ENCODE results near the gene USP30. TPM values are rescaled to one million over a fixed set of nuclear protein-coding genes. Genes with fewer than 3 reads are reported as not detected.

USP30 gene
- total and polyA plus RNA-seq, 9 of the 15 experiments (the other 6 are each of a cell fraction or from before 2014, with no cell fraction given) = 1.4 to 15.2 (median 7.0) TPM

DNA sequence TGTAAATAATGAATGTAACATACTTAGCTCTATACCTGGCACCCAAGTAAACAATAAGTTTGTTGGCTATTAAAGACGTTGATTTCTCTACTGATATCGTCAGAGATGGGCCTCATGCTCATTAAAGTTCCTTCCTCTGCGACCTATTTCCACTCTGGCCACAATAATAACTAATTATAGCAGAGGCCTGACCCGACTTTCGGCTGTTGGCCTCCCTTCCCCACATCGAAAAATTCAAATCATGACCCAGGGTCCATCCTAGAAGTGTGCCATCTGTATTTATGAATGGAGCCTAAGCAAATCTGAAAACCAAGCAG is 321 bp upstream of the USP30 start:
- FAIRE-seq = no peak
- POLR2A ChIA-PET = interaction anchor here (0.7 to 1.0 kb wide), 4 partner anchors 17 to 1042 kb away, joined by 3 to 4 read pairs (median 3); no protein-coding TSS in a partner anchor
- Histone ChIP-seq H3K27ac (ENCODE audit: extremely low read depth, low read depth, low read length) (no peak overlapping the region), H3K4me3 (peak overlapping the region; percentile 94), H2AFZ (ENCODE audit: low read depth, low read length) (peak overlapping the region; percentile 95), H3K4me1 (replicated peaks in 1 of 2; ENCODE audit: control insufficient read depth in 2 of 2, insufficient read depth in 2 of 2, low read length in 2 of 2) (peaks cover 0 to 2% of the 10 kb centered on the region in 2 experiments; a peak in 2 of 5 replicates), H3K36me3 (ENCODE audit: control insufficient read depth, insufficient read depth, low read length) (0 out of 3 replicates have a peak, but pooled peaks cover 2% of the 10 kb centered on the region), H3K9me3 (replicated peaks; ENCODE audit: control insufficient read depth, insufficient read depth, low read depth, low read length) (no peaks in the 10 kb centered on the region), H3K9me1 (ENCODE audit: control insufficient read depth, insufficient read depth, low read length) (no peaks in the 10 kb centered on the region), H3K9ac (ENCODE audit: insufficient read depth in 1 of 2, low read depth in 2 of 2, low read length in 2 of 2) (peak overlapping the region; percentile 85 to 92; a peak in 3 of 4 replicates), H4K20me1 (replicated peaks; ENCODE audit: control insufficient read depth, insufficient read depth, low read length) (no peaks in the 10 kb centered on the region), H3K79me2 (ENCODE audit: control insufficient read depth, insufficient read depth, low read length) (peaks cover 11% of the 10 kb centered on the region; the same call in 1 of the 3 replicates), H3K27me3 (ENCODE audit: control insufficient read depth in 2 of 2, insufficient read depth in 2 of 2, low read length in 2 of 2) (no peaks in the 10 kb centered on the region), H3K4me2 (ENCODE audit: insufficient read depth, low read length) (peak overlapping the region; percentile 89)
- BruUV-seq (replicated peaks) = no TSS peak
- no peak for TF ChIP-seq ZNF124 (CRISPR knock-in tag; IDR thresholded peaks at IDR 0.05)
- TF ChIP-seq ETV5 (CRISPR knock-in tag; IDR thresholded peaks at IDR 0.05; ENCODE audit: low read depth) = 0 out of 2 replicates have a peak, but pooled peaks have one; percentile 4
- TF ChIP-seq THRAP3 (IDR thresholded peaks at IDR 0.05; ENCODE audit: borderline replicate concordance) = 0 out of 2 replicates have a peak, but pooled peaks have one; percentile 82
- TF ChIP-seq, protein P1, sequence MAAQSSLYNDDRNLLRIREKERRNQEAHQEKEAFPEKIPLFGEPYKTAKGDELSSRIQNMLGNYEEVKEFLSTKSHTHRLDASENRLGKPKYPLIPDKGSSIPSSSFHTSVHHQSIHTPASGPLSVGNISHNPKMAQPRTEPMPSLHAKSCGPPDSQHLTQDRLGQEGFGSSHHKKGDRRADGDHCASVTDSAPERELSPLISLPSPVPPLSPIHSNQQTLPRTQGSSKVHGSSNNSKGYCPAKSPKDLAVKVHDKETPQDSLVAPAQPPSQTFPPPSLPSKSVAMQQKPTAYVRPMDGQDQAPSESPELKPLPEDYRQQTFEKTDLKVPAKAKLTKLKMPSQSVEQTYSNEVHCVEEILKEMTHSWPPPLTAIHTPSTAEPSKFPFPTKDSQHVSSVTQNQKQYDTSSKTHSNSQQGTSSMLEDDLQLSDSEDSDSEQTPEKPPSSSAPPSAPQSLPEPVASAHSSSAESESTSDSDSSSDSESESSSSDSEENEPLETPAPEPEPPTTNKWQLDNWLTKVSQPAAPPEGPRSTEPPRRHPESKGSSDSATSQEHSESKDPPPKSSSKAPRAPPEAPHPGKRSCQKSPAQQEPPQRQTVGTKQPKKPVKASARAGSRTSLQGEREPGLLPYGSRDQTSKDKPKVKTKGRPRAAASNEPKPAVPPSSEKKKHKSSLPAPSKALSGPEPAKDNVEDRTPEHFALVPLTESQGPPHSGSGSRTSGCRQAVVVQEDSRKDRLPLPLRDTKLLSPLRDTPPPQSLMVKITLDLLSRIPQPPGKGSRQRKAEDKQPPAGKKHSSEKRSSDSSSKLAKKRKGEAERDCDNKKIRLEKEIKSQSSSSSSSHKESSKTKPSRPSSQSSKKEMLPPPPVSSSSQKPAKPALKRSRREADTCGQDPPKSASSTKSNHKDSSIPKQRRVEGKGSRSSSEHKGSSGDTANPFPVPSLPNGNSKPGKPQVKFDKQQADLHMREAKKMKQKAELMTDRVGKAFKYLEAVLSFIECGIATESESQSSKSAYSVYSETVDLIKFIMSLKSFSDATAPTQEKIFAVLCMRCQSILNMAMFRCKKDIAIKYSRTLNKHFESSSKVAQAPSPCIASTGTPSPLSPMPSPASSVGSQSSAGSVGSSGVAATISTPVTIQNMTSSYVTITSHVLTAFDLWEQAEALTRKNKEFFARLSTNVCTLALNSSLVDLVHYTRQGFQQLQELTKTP (IDR thresholded peaks at IDR 0.05; ENCODE audit: low read depth in 1 of 2, partially characterized antibody in 2 of 2) = peak in 1 of 2 experiments; percentile 54
- ATAC-seq = no peak
- CTCF ChIA-PET (ENCODE audit: low intra/inter-chr PET ratio) = no interaction called here
- DNase-seq (ENCODE audit: extremely low read depth in 1 of 4, low spot score in 3 of 4) = no peak
- 11% methylated on average over 6 of the region's 6 CpGs for WGBS (ENCODE audit: insufficient coverage, low coverage, missing lambda C conversion rate)
- in situ Hi-C loops (cut with MboI) = no loop called here
- intact Hi-C loops (cut with micrococcal nuclease) = no loop called here

Data from K562 (cell line).